Astrocyte (in vitro differentiated cells and primary cell): ENCODE measurements around the gene IFRD2.

ENCODE experiments used
- EZH2 ChIP-seq: IDR thresholded peaks from 2 replicates; pipeline ENCODE4 v1.6.1; 2012; ENCODE audit warnings: mild to moderate bottlenecking, low read length, inconsistent platforms; ENCODE audit not compliant: insufficient read depth
- TF ChIP-seq, protein P1 (sequence below): IDR thresholded peaks from 2 replicates; pipeline ENCODE4 v1.5.1; 2011; ENCODE audit warnings: low read depth, mild to moderate bottlenecking, inconsistent platforms, low read length, moderate library complexity; ENCODE audit not compliant: insufficient read depth

DNA sequence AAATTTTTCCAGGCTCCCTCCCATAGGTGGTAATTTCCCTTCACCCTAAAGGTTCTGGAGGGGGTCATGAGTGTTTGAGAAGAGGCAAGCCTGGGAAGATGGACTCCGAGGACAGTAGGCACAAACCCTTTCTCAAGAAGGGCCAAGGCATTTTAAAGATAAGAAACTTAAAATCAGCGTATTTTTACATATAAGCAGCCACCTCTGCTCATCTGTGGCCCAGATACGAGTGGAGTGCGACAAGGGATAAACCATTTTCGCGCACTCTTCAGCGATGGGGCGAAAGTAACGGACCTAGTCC lies 47.9 kb upstream of the IFRD2 start:
- TF ChIP-seq, protein P1, sequence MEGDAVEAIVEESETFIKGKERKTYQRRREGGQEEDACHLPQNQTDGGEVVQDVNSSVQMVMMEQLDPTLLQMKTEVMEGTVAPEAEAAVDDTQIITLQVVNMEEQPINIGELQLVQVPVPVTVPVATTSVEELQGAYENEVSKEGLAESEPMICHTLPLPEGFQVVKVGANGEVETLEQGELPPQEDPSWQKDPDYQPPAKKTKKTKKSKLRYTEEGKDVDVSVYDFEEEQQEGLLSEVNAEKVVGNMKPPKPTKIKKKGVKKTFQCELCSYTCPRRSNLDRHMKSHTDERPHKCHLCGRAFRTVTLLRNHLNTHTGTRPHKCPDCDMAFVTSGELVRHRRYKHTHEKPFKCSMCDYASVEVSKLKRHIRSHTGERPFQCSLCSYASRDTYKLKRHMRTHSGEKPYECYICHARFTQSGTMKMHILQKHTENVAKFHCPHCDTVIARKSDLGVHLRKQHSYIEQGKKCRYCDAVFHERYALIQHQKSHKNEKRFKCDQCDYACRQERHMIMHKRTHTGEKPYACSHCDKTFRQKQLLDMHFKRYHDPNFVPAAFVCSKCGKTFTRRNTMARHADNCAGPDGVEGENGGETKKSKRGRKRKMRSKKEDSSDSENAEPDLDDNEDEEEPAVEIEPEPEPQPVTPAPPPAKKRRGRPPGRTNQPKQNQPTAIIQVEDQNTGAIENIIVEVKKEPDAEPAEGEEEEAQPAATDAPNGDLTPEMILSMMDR: no peak
- no peak for TF ChIP-seq EZH2
